Brain pericyte (primary cell): ENCODE results near the gene ELOA.
"Not testable (repeated sequence)": the region's sequence is repeated elsewhere in the genome, so short reads cannot be mapped to it uniquely, and the experiment has no call there.

Source experiments
- DNase-seq: peaks from one replicate; pipeline ENCODE4 v3.0.0-alpha.2; 2012; ENCODE audit warnings: low read depth, low spot score

The ELOA gene

GRCh38 chr1:23784846-23785245 lies 41.6 kb downstream of the ELOA start:
- DNase-seq: no peak

GRCh38 chr1:23787701-23788100 lies 44.4 kb downstream of the ELOA start:
- no peak for DNase-seq

GRCh38 chr1:23788695-23789094 lies 45.4 kb downstream of the ELOA start:
- DNase-seq: no peak

GRCh38 chr1:23790696-23791515 lies 47.6 kb downstream of the ELOA start, which contains the start of gene LYPLA2:
Gene LYPLA2 (plus strand): TSS chr1:23791145. CDS start chr1:23792683, 1,538 bp downstream.
- peak; percentile 56 for DNase-seq

- no peak for DNase-seq
Measured at GRCh38 chr1:23791516-23792047, 48.3 kb downstream of the ELOA start.

- DNase-seq: no peak
Measured at GRCh38 chr1:23792151-23792945, 49.1 kb downstream of the ELOA start.

- DNase-seq: no peak
Measured at GRCh38 chr1:23793018-23793781, 49.9 kb downstream of the ELOA start.

GRCh38 chr1:23793861-23794731 lies 50.8 kb downstream of the ELOA start:
- DNase-seq: no peak

GRCh38 chr1:23794732-23795182 lies 51.5 kb downstream of the ELOA start:
- not testable (repeated sequence) for DNase-seq

GRCh38 chr1:23795676-23796465 lies 52.6 kb downstream of the ELOA start:
- DNase-seq: no peak

GRCh38 chr1:23796466-23797271 lies 53.4 kb downstream of the ELOA start:
- DNase-seq: no peak

- DNase-seq: no peak
Measured at GRCh38 chr1:23797478-23798448, 54.5 kb downstream of the ELOA start.

- no peak for DNase-seq
Measured at GRCh38 chr1:23798662-23799142, 55.4 kb downstream of the ELOA start.

- no peak for DNase-seq
Measured at GRCh38 chr1:23799255-23799569, 55.9 kb downstream of the ELOA start.

GRCh38 chr1:23799570-23800399 lies 56.5 kb downstream of the ELOA start:
- DNase-seq: no peak

GRCh38 chr1:23800400-23801337 lies 57.4 kb downstream of the ELOA start, which contains the start of gene GALE:
Gene GALE (minus strand): TSS chr1:23800754. CDS start chr1:23799007, 1,747 bp downstream.
- DNase-seq: peak; percentile 75
